K562 (cell line): ENCODE data around the gene FAF2. TPM values are rescaled to one million over a fixed set of nuclear protein-coding genes. Genes with fewer than 3 reads are reported as not detected.

ENCODE experiments used
- ATAC-seq: fragments of 200-7000 bp; cut with Tn5 transposase; 3 replicates; pipeline ENCODE4 v1.9.1; 2020; ENCODE audit warnings: moderate library complexity
- BruUV-seq: library from RNA; stranded (reverse); fragments of 400-500 nt; replicated peaks from 2 replicates; lab custom pipeline; 2021; lab: Mats Ljungman, UMichigan
- CTCF ChIA-PET: fragments of 300-600 bp; formaldehyde crosslinking; extraction: SDS; loops from one replicate; lab custom pipeline; 2021; ENCODE audit warnings: low intra/inter-chr PET ratio; lab: Yijun Ruan, JAX
- POLR2A ChIA-PET: fragments of 300-600, 350-650 bp; sonication (Branson Sonifier 250); formaldehyde crosslinking; extraction: SDS; loops from one replicate; lab custom pipeline; 2021; ENCODE audit warnings: antibody characterized with exemption, inconsistent platforms; lab: Yijun Ruan, JAX
- DNase-seq, 4 experiments: peaks; one replicate each; pipeline versions ENCODE4 v3.0.0 to v3.0.0-alpha.2; 2011 to 2018; ENCODE audit warnings: low spot score in 3 of 4, mixed read lengths in 3 of 4; ENCODE audit errors: extremely low read depth in 1 of 4
- FAIRE-seq: peaks from 2 replicates; lab custom pipeline; 2011; peaks lifted over from hg19 to GRCh38; lab: Jason Lieb, UNC
- H2AFZ ChIP-seq: 2 replicates; pipeline ENCODE4 v1.6.0; 2011; ENCODE audit warnings: low read depth, low read length, control low read depth, inconsistent platforms
- H3K27ac ChIP-seq: fragments of 200-600 bp; 3 replicates; pipeline ENCODE4 v1.8.0; 2011; ENCODE audit warnings: low read depth, mild to moderate bottlenecking, control low read depth, inconsistent platforms, low read length, moderate library complexity, mixed read lengths; ENCODE audit errors: extremely low read depth
- H3K27me3 ChIP-seq, 2 experiments: fragments of 300-600 bp in 1 of 2; 2 replicates in 1 of 2; 3 replicates in 1 of 2; pipeline versions ENCODE4 v1.6.0 to v1.8.0; 2011; ENCODE audit warnings: inconsistent platforms in 2 of 2, low read length in 2 of 2, mild to moderate bottlenecking in 1 of 2, mixed read lengths in 1 of 2, moderate library complexity in 1 of 2; ENCODE audit not compliant: control insufficient read depth in 2 of 2, insufficient read depth in 2 of 2
- H3K36me3 ChIP-seq: fragments of 300-600 bp; 3 replicates; pipeline ENCODE4 v1.8.0; 2011; ENCODE audit warnings: mild to moderate bottlenecking, low read length, inconsistent platforms; ENCODE audit not compliant: control insufficient read depth, insufficient read depth
- H3K4me1 ChIP-seq, 2 experiments: fragments of 200-600 bp in 1 of 2; replicated peaks in 1 of 2; 2 replicates in 1 of 2; 3 replicates in 1 of 2; pipeline versions ENCODE4 v1.5.1 to v1.8.0; 2011; ENCODE audit warnings: inconsistent platforms in 2 of 2, low read length in 2 of 2, mild to moderate bottlenecking in 1 of 2, mixed read lengths in 1 of 2, moderate library complexity in 1 of 2; ENCODE audit not compliant: control insufficient read depth in 2 of 2, insufficient read depth in 2 of 2
- H3K4me2 ChIP-seq: 2 replicates; pipeline ENCODE4 v1.6.1; 2011; ENCODE audit warnings: low read length, control low read depth, inconsistent platforms, mixed read lengths; ENCODE audit not compliant: insufficient read depth
- H3K4me3 ChIP-seq: fragments of 200-600 bp; sonication (generic), shearing (Covaris generic); 2 replicates; pipeline ENCODE4 v1.5.1; 2016; ENCODE audit warnings: control low read depth, inconsistent platforms
- H3K79me2 ChIP-seq: fragments of 200-600 bp; 3 replicates; pipeline ENCODE4 v1.8.0; 2011; ENCODE audit warnings: low read length, inconsistent platforms; ENCODE audit not compliant: control insufficient read depth, insufficient read depth
- H3K9ac ChIP-seq, 2 experiments: 2 replicates each; pipeline versions ENCODE4 v1.6.0 to v1.6.1; 2011; ENCODE audit warnings: low read depth in 2 of 2, low read length in 2 of 2, control low read depth in 1 of 2, inconsistent platforms in 1 of 2, mild to moderate bottlenecking in 1 of 2, mixed read lengths in 1 of 2; ENCODE audit not compliant: insufficient read depth in 1 of 2
- H3K9me1 ChIP-seq: one replicate; pipeline ENCODE4 v1.6.0; 2011; ENCODE audit warnings: inconsistent platforms, mild to moderate bottlenecking, low read length, moderate library complexity; ENCODE audit not compliant: control insufficient read depth, insufficient read depth
- H3K9me3 ChIP-seq: replicated peaks from 2 replicates; pipeline ENCODE4 v1.5.1; 2011; ENCODE audit warnings: low read depth, low read length, inconsistent platforms; ENCODE audit not compliant: control insufficient read depth, insufficient read depth
- H4K20me1 ChIP-seq: replicated peaks from 2 replicates; pipeline ENCODE4 v1.6.1; 2011; ENCODE audit warnings: low read length, inconsistent platforms, mixed read lengths; ENCODE audit not compliant: control insufficient read depth, insufficient read depth
- FOXK1 ChIP-seq: sonication (generic); formaldehyde crosslinking; IDR thresholded peaks from 2 replicates; pipeline ENCODE4 v1.8.0; 2022; ENCODE audit warnings: missing genetic modification reagents, mild to moderate bottlenecking, borderline replicate concordance
- GTF2F1 ChIP-seq: IDR thresholded peaks from 2 replicates; pipeline ENCODE4 v1.6.1; 2011; ENCODE audit warnings: low read depth, low read length, improper control_type of control experiment
- MEIS2 ChIP-seq: fragments of 450-650 bp; IDR thresholded peaks from 2 replicates; pipeline ENCODE4 v1.6.1; 2014; ENCODE audit warnings: mild to moderate bottlenecking; ENCODE audit not compliant: partially characterized antibody
- PBX2 ChIP-seq, 2 experiments: IDR thresholded peaks in 1 of 2; conservative IDR thresholded peaks in 1 of 2; 2 replicates each; pipeline ENCODE4 v1.6.1; 2016; ENCODE audit warnings: low read depth in 2 of 2, mild to moderate bottlenecking in 1 of 2, missing compliant biosample characterization in 1 of 2, missing genetic modification characterization in 1 of 2, moderate library complexity in 1 of 2
- PPARD ChIP-seq: fragments of 250-450 bp; sonication (Bioruptor Pico); IDR thresholded peaks from 2 replicates; pipeline ENCODE4 v1.8.0; 2022; ENCODE audit warnings: inconsistent platforms, mild to moderate bottlenecking, moderate library complexity
- XRCC3 ChIP-seq: fragments of 450-650 bp; IDR thresholded peaks from 2 replicates; pipeline ENCODE4 v1.6.1; 2017; ENCODE audit warnings: mild to moderate bottlenecking, moderate library complexity
- ZBED1 ChIP-seq: IDR thresholded peaks from 2 replicates; pipeline ENCODE4 v1.6.1; 2014
- ZNF436 ChIP-seq: fragments of 250-450, 450-650 bp; sonication (Bioruptor Pico); formaldehyde crosslinking; IDR thresholded peaks from 2 replicates; pipeline ENCODE4 v1.7.0; 2020; ENCODE audit warnings: mild to moderate bottlenecking
- WGBS: fragments of 100-300 bp; shearing (Covaris generic); methylation state at CpG from one replicate; pipeline ENCODE4 v1.1.6; 2016; ENCODE audit warnings: low coverage, mixed read lengths; ENCODE audit not compliant: insufficient coverage; ENCODE audit errors: missing lambda C conversion rate; 5-methylcytosine and 5-hydroxymethylcytosine counted together
- in situ Hi-C: fragments of 300-500 bp; cut with MboI; formaldehyde crosslinking; loops from 4 replicates; pipeline ENCODE4 v1.15.0; 2018; ENCODE audit warnings: inconsistent platforms, mixed read lengths
- intact Hi-C: fragments of 100-400 bp; cut with micrococcal nuclease; formaldehyde crosslinking; loops from 2 replicates; pipeline ENCODE4 v1.14.2; 2022
- polyA plus RNA-seq, 8 experiments: library from polyadenylated mRNA; depleted of rRNA in 4 of 8; stranded (reverse) in 5 of 8; unstranded in 3 of 8; fragments of >200 nt; fragmentation: Nextera tagmentation in 2 of 8; fragmentation: Illumina TruSeq in 1 of 8; extraction: Ambion mirVana in 2 of 8; extraction: Trizol in 1 of 8; gene quantifications; 2 replicates each; pipeline versions ENCODE4 v1.2.1 to v1.2.3, GENCODE V29; 2011 to 2014; ENCODE audit warnings: inconsistent platforms in 1 of 8, missing spikeins in 1 of 8
- total RNA-seq, 7 experiments: library from RNA; depleted of rRNA in 6 of 7; stranded (reverse); fragments of >200 nt in 6 of 7; fragmentation: Illumina TruSeq in 2 of 7; extraction: Trizol in 2 of 7; gene quantifications; 2 replicates each; pipeline versions ENCODE4 v1.2.1 to v1.2.3, GENCODE V29; 2011 to 2021; ENCODE audit warnings: low replicate concordance in 1 of 7
- TF ChIP-seq, protein P1 (sequence below): fragments of 450-650 bp; IDR thresholded peaks from 2 replicates; pipeline ENCODE4 v1.6.1; 2016
- TF ChIP-seq, protein P2 (sequence below): fragments of 250-450 bp; sonication (Bioruptor Pico); IDR thresholded peaks from 2 replicates; pipeline ENCODE4 v1.5.0; 2021; ENCODE audit warnings: mild to moderate bottlenecking, borderline replicate concordance

FAF2 gene
- total and polyA plus RNA-seq, 9 of the 15 experiments (the other 6 are each of a cell fraction or from before 2014, with no cell fraction given): 25.0 to 44.6 (median 36.1) TPM

DNA sequence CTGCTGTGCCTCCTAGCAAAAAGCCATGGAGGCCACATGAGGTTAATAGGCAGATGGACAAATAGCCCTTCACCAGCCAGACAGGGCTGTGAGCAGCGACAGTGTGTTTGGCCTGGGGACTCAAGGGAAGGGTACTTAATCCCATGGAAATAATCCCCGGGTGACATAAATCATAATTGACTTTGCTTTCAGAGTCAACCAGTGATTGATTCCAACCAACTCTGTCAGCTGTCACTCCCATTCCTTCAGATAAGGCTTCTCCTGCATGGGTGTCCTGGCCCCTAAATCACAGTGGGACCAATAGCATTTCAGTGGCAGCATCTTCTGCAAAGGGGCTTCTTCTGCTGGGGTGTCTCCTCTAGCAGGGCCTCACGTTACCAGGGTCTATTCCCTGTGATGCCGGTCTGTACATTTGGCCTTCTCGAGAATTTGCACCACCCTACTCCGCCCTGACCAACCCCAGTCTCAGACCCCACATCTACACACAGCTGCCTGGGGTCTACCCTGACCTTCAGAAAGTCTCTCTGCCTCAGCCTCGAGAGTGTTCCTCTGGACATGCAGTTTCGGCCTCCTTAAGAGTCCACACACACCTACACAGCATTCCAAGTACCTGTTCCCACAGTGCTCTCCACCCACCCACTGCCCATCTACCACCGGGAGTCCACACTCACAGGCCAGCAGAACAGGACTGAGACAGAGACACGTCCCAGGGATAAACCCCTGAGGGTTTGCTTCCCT, 35.5 kb upstream of the FAF2 start:
- no peak for ATAC-seq
- FAIRE-seq: no peak
- H3K4me1 ChIP-seq: peaks cover 12 to 17% of the 10 kb centered on the region in 2 experiments; a peak in 4 of 5 replicates
- H3K9me3 ChIP-seq: no peaks in the 10 kb centered on the region
- no peak overlapping the region for H3K4me3 ChIP-seq
- H2AFZ ChIP-seq: no peak overlapping the region
- no TSS peak for BruUV-seq
- H3K36me3 ChIP-seq: peaks cover 20% of the 10 kb centered on the region; the same call in 2 of the 3 replicates
- H3K4me2 ChIP-seq: no peak overlapping the region
- ChIA-PET POLR2A (interaction anchor here (0.7 kb wide), 1 partner anchor 261 kb away, joined by 3 read pairs; no protein-coding TSS in a partner anchor), CTCF (no interaction called here)
- WGBS: 66% methylated on average over 10 of the region's 10 CpGs
- in situ Hi-C loops: no loop called here
- no peak overlapping the region for H3K27ac ChIP-seq
- peaks cover 4% of the 10 kb centered on the region for H3K9me1 ChIP-seq
- H3K79me2 ChIP-seq: peaks cover 21% of the 10 kb centered on the region
- no peaks in the 10 kb centered on the region for H3K27me3 ChIP-seq
- peak overlapping the region in 1 of 2 experiments; percentile 49; a peak in 1 of 4 replicates for H3K9ac ChIP-seq
- peak in 1 of 4 experiments; percentile 4 for DNase-seq
- peaks cover 9% of the 10 kb centered on the region; the same call in 1 of the 2 replicates for H4K20me1 ChIP-seq
- TF ChIP-seq PBX2 (CRISPR knock-in tag; IDR thresholded peaks at IDR 0.05; ENCODE audit: low read depth): no peak
- TF ChIP-seq PBX2 (tag; conservative IDR thresholded peaks at IDR 0.05; ENCODE audit: low read depth): peak; percentile 56
- peak; percentile 63 for TF ChIP-seq MEIS2
- no peak for TF ChIP-seq ZNF436 (CRISPR knock-in tag)
- TF ChIP-seq, protein P1, sequence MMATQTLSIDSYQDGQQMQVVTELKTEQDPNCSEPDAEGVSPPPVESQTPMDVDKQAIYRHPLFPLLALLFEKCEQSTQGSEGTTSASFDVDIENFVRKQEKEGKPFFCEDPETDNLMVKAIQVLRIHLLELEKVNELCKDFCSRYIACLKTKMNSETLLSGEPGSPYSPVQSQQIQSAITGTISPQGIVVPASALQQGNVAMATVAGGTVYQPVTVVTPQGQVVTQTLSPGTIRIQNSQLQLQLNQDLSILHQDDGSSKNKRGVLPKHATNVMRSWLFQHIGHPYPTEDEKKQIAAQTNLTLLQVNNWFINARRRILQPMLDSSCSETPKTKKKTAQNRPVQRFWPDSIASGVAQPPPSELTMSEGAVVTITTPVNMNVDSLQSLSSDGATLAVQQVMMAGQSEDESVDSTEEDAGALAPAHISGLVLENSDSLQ: peak; percentile 43; the same call in 1 of the 2 replicates
- TF ChIP-seq, protein P2, sequence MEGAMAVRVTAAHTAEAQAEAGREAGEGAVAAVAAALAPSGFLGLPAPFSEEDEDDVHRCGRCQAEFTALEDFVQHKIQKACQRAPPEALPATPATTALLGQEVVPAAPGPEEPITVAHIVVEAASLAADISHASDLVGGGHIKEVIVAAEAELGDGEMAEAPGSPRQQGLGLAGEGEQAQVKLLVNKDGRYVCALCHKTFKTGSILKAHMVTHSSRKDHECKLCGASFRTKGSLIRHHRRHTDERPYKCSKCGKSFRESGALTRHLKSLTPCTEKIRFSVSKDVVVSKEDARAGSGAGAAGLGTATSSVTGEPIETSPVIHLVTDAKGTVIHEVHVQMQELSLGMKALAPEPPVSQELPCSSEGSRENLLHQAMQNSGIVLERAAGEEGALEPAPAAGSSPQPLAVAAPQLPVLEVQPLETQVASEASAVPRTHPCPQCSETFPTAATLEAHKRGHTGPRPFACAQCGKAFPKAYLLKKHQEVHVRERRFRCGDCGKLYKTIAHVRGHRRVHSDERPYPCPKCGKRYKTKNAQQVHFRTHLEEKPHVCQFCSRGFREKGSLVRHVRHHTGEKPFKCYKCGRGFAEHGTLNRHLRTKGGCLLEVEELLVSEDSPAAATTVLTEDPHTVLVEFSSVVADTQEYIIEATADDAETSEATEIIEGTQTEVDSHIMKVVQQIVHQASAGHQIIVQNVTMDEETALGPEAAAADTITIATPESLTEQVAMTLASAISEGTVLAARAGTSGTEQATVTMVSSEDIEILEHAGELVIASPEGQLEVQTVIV (CRISPR knock-in tag): no peak
- TF ChIP-seq XRCC3: no peak
- TF ChIP-seq PPARD: no peak
- no peak for TF ChIP-seq FOXK1
- no peak for TF ChIP-seq ZBED1
- no peak for TF ChIP-seq GTF2F1
- intact Hi-C loops: loop anchor here (10.0 kb wide), 1 partner anchor 72 kb away; no protein-coding TSS in a partner anchor
